K562 (cell line): ENCODE measurements around the gene SOCS3. TPM values are rescaled to one million over a fixed set of nuclear protein-coding genes. Genes with fewer than 3 reads are reported as not detected.

Experiments used
- ATAC-seq: fragments of 200-7000 bp; cut with Tn5 transposase; 3 replicates; pipeline ENCODE4 v1.9.1; 2020; ENCODE audit warnings: moderate library complexity
- BruUV-seq: library from RNA; stranded (reverse); fragments of 400-500 nt; replicated peaks from 2 replicates; lab custom pipeline; 2021; lab: Mats Ljungman, UMichigan
- CTCF ChIA-PET: fragments of 300-600 bp; formaldehyde crosslinking; extraction: SDS; loops from one replicate; lab custom pipeline; 2021; ENCODE audit warnings: low intra/inter-chr PET ratio; lab: Yijun Ruan, JAX
- POLR2A ChIA-PET: fragments of 300-600, 350-650 bp; sonication (Branson Sonifier 250); formaldehyde crosslinking; extraction: SDS; loops from one replicate; lab custom pipeline; 2021; ENCODE audit warnings: antibody characterized with exemption, inconsistent platforms; lab: Yijun Ruan, JAX
- DNase-seq, 4 experiments: peaks; one replicate each; pipeline versions ENCODE4 v3.0.0 to v3.0.0-alpha.2; 2011 to 2018; ENCODE audit warnings: low spot score in 3 of 4, mixed read lengths in 3 of 4; ENCODE audit errors: extremely low read depth in 1 of 4
- FAIRE-seq: peaks from 2 replicates; lab custom pipeline; 2011; peaks lifted over from hg19 to GRCh38; lab: Jason Lieb, UNC
- H2AFZ ChIP-seq: 2 replicates; pipeline ENCODE4 v1.6.0; 2011; ENCODE audit warnings: low read depth, low read length, control low read depth, inconsistent platforms
- H3K27ac ChIP-seq: fragments of 200-600 bp; 3 replicates; pipeline ENCODE4 v1.8.0; 2011; ENCODE audit warnings: low read depth, mild to moderate bottlenecking, control low read depth, inconsistent platforms, low read length, moderate library complexity, mixed read lengths; ENCODE audit errors: extremely low read depth
- H3K27me3 ChIP-seq, 2 experiments: fragments of 300-600 bp in 1 of 2; 2 replicates in 1 of 2; 3 replicates in 1 of 2; pipeline versions ENCODE4 v1.6.0 to v1.8.0; 2011; ENCODE audit warnings: inconsistent platforms in 2 of 2, low read length in 2 of 2, mild to moderate bottlenecking in 1 of 2, mixed read lengths in 1 of 2, moderate library complexity in 1 of 2; ENCODE audit not compliant: control insufficient read depth in 2 of 2, insufficient read depth in 2 of 2
- H3K36me3 ChIP-seq: fragments of 300-600 bp; 3 replicates; pipeline ENCODE4 v1.8.0; 2011; ENCODE audit warnings: mild to moderate bottlenecking, low read length, inconsistent platforms; ENCODE audit not compliant: control insufficient read depth, insufficient read depth
- H3K4me1 ChIP-seq, 2 experiments: fragments of 200-600 bp in 1 of 2; replicated peaks in 1 of 2; 2 replicates in 1 of 2; 3 replicates in 1 of 2; pipeline versions ENCODE4 v1.5.1 to v1.8.0; 2011; ENCODE audit warnings: inconsistent platforms in 2 of 2, low read length in 2 of 2, mild to moderate bottlenecking in 1 of 2, mixed read lengths in 1 of 2, moderate library complexity in 1 of 2; ENCODE audit not compliant: control insufficient read depth in 2 of 2, insufficient read depth in 2 of 2
- H3K4me2 ChIP-seq: 2 replicates; pipeline ENCODE4 v1.6.1; 2011; ENCODE audit warnings: low read length, control low read depth, inconsistent platforms, mixed read lengths; ENCODE audit not compliant: insufficient read depth
- H3K4me3 ChIP-seq: fragments of 200-600 bp; sonication (generic), shearing (Covaris generic); 2 replicates; pipeline ENCODE4 v1.5.1; 2016; ENCODE audit warnings: control low read depth, inconsistent platforms
- H3K79me2 ChIP-seq: fragments of 200-600 bp; 3 replicates; pipeline ENCODE4 v1.8.0; 2011; ENCODE audit warnings: low read length, inconsistent platforms; ENCODE audit not compliant: control insufficient read depth, insufficient read depth
- H3K9ac ChIP-seq, 2 experiments: 2 replicates each; pipeline versions ENCODE4 v1.6.0 to v1.6.1; 2011; ENCODE audit warnings: low read depth in 2 of 2, low read length in 2 of 2, control low read depth in 1 of 2, inconsistent platforms in 1 of 2, mild to moderate bottlenecking in 1 of 2, mixed read lengths in 1 of 2; ENCODE audit not compliant: insufficient read depth in 1 of 2
- H3K9me1 ChIP-seq: one replicate; pipeline ENCODE4 v1.6.0; 2011; ENCODE audit warnings: inconsistent platforms, mild to moderate bottlenecking, low read length, moderate library complexity; ENCODE audit not compliant: control insufficient read depth, insufficient read depth
- H3K9me3 ChIP-seq: replicated peaks from 2 replicates; pipeline ENCODE4 v1.5.1; 2011; ENCODE audit warnings: low read depth, low read length, inconsistent platforms; ENCODE audit not compliant: control insufficient read depth, insufficient read depth
- H4K20me1 ChIP-seq: replicated peaks from 2 replicates; pipeline ENCODE4 v1.6.1; 2011; ENCODE audit warnings: low read length, inconsistent platforms, mixed read lengths; ENCODE audit not compliant: control insufficient read depth, insufficient read depth
- FOXP1 ChIP-seq: sonication (generic); formaldehyde crosslinking; IDR thresholded peaks from 2 replicates; pipeline ENCODE4 v1.8.0; 2022; ENCODE audit warnings: mild to moderate bottlenecking, missing genetic modification reagents
- HNRNPK ChIP-seq: fragments of 200-400 bp; formaldehyde crosslinking; IDR thresholded peaks from one replicate; pipeline ENCODE4 v1.6.1; 2018; ENCODE audit warnings: mild to moderate bottlenecking, low read depth, low read length; ENCODE audit not compliant: poor library complexity, severe bottlenecking
- RCOR1 ChIP-seq, 2 experiments: IDR thresholded peaks; 2 replicates each; pipeline ENCODE4 v1.6.1; 2012; ENCODE audit warnings: low read depth in 2 of 2, low read length in 2 of 2, borderline replicate concordance in 1 of 2, improper control_type of control experiment in 1 of 2
- SPI1 ChIP-seq: IDR thresholded peaks from 2 replicates; pipeline ENCODE4 v1.6.1; 2011; ENCODE audit warnings: low read depth, low read length, control low read depth, borderline replicate concordance
- ZNF512 ChIP-seq: IDR thresholded peaks from 2 replicates; pipeline ENCODE4 v1.6.1; 2016; ENCODE audit warnings: missing genetic modification characterization, missing compliant biosample characterization
- WGBS: fragments of 100-300 bp; shearing (Covaris generic); methylation state at CpG from one replicate; pipeline ENCODE4 v1.1.6; 2016; ENCODE audit warnings: low coverage, mixed read lengths; ENCODE audit not compliant: insufficient coverage; ENCODE audit errors: missing lambda C conversion rate; 5-methylcytosine and 5-hydroxymethylcytosine counted together
- in situ Hi-C: fragments of 300-500 bp; cut with MboI; formaldehyde crosslinking; loops from 4 replicates; pipeline ENCODE4 v1.15.0; 2018; ENCODE audit warnings: inconsistent platforms, mixed read lengths
- intact Hi-C: fragments of 100-400 bp; cut with micrococcal nuclease; formaldehyde crosslinking; loops from 2 replicates; pipeline ENCODE4 v1.14.2; 2022
- polyA plus RNA-seq, 8 experiments: library from polyadenylated mRNA; depleted of rRNA in 4 of 8; stranded (reverse) in 5 of 8; unstranded in 3 of 8; fragments of >200 nt; fragmentation: Nextera tagmentation in 2 of 8; fragmentation: Illumina TruSeq in 1 of 8; extraction: Ambion mirVana in 2 of 8; extraction: Trizol in 1 of 8; gene quantifications; 2 replicates each; pipeline versions ENCODE4 v1.2.1 to v1.2.3, GENCODE V29; 2011 to 2014; ENCODE audit warnings: inconsistent platforms in 1 of 8, missing spikeins in 1 of 8
- total RNA-seq, 7 experiments: library from RNA; depleted of rRNA in 6 of 7; stranded (reverse); fragments of >200 nt in 6 of 7; fragmentation: Illumina TruSeq in 2 of 7; extraction: Trizol in 2 of 7; gene quantifications; 2 replicates each; pipeline versions ENCODE4 v1.2.1 to v1.2.3, GENCODE V29; 2011 to 2021; ENCODE audit warnings: low replicate concordance in 1 of 7
- TF ChIP-seq, protein P1 (sequence below): sonication (generic); formaldehyde crosslinking; IDR thresholded peaks from 2 replicates; pipeline ENCODE4 v1.8.1; 2023; ENCODE audit warnings: mild to moderate bottlenecking, missing genetic modification reagents

SOCS3 gene
- total and polyA plus RNA-seq, 9 of the 15 experiments (the other 6 are each of a cell fraction or from before 2014, with no cell fraction given): 0.56 to 38.9 (median 13.7) TPM

- H3K79me2 ChIP-seq: no peaks in the 10 kb centered on the region
- no peak overlapping the region for H3K27ac ChIP-seq
- no peaks in the 10 kb centered on the region for H3K9me1 ChIP-seq
- peaks cover 3 to 20% of the 10 kb centered on the region in 2 experiments; a peak in 4 of 5 replicates for H3K4me1 ChIP-seq
- 71% methylated on average over 7 of the region's 7 CpGs for WGBS
- no peak for FAIRE-seq
- CTCF ChIA-PET: no interaction called here
- POLR2A ChIA-PET: no interaction called here
- intact Hi-C loops: no loop called here
- no peaks in the 10 kb centered on the region for H3K36me3 ChIP-seq
- BruUV-seq: no TSS peak
- no peaks in the 10 kb centered on the region for H4K20me1 ChIP-seq
- no peak overlapping the region for H3K4me3 ChIP-seq
- no peak for DNase-seq
- H3K4me2 ChIP-seq: no peak overlapping the region
- ATAC-seq: no peak
- no peaks in the 10 kb centered on the region for H3K9me3 ChIP-seq
- in situ Hi-C loops: no loop called here
- H3K27me3 ChIP-seq: no peaks in the 10 kb centered on the region
- H2AFZ ChIP-seq: peak overlapping the region; percentile 15; the same call in 1 of the 2 replicates
- TF ChIP-seq ZNF512 (peak; percentile 41; the same call in 1 of the 2 replicates), FOXP1 (no peak), RCOR1 (IDR thresholded peaks at IDR 0.05; ENCODE audit: borderline replicate concordance in 1 of 2, low read depth in 2 of 2, low read length in 2 of 2) (no peak), HNRNPK (no peak), SPI1 (peak; percentile 43; the same call in 1 of the 2 replicates)
- TF ChIP-seq, protein P1, sequence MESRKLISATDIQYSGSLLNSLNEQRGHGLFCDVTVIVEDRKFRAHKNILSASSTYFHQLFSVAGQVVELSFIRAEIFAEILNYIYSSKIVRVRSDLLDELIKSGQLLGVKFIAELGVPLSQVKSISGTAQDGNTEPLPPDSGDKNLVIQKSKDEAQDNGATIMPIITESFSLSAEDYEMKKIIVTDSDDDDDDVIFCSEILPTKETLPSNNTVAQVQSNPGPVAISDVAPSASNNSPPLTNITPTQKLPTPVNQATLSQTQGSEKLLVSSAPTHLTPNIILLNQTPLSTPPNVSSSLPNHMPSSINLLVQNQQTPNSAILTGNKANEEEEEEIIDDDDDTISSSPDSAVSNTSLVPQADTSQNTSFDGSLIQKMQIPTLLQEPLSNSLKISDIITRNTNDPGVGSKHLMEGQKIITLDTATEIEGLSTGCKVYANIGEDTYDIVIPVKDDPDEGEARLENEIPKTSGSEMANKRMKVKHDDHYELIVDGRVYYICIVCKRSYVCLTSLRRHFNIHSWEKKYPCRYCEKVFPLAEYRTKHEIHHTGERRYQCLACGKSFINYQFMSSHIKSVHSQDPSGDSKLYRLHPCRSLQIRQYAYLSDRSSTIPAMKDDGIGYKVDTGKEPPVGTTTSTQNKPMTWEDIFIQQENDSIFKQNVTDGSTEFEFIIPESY: peak; percentile 83; the same call in 1 of the 2 replicates
- TF ChIP-seq, all 486 proteins: peak for 3
- H3K9ac ChIP-seq: no peak overlapping the region
Observed at GRCh38 chr17:78323826-78324390, 36.0 kb downstream of the SOCS3 start.
